HepG2 (cell line): ENCODE data around the gene CAVIN1. TPM values are rescaled to one million over a fixed set of nuclear protein-coding genes. Genes with fewer than 3 reads are reported as not detected.

ENCODE experiments used
- ATAC-seq: fragments of 200-7000 bp; cut with Tn5 transposase; 3 replicates; pipeline ENCODE4 v1.9.1; 2020; ENCODE audit warnings: mild to moderate bottlenecking, moderate library complexity
- BruUV-seq: library from RNA; stranded (reverse); fragments of 400-500 nt; replicated peaks from 2 replicates; lab custom pipeline; 2021; lab: Mats Ljungman, UMichigan
- CTCF ChIA-PET: fragments of 300-600 bp; formaldehyde crosslinking; extraction: SDS; loops from one replicate; lab custom pipeline; 2021; ENCODE audit warnings: low total read pairs, inconsistent platforms, low intra/inter-chr PET ratio; lab: Yijun Ruan, JAX
- POLR2A ChIA-PET: fragments of 350-600 bp; sonication (Branson Sonifier 250); formaldehyde crosslinking; loops from one replicate; lab custom pipeline; 2020; ENCODE audit warnings: antibody characterized with exemption, inconsistent platforms; lab: Yijun Ruan, JAX
- DNase-seq: peaks from one replicate; pipeline ENCODE4 v3.0.0-alpha.2; 2015; ENCODE audit warnings: low spot score
- FAIRE-seq: peaks from 3 replicates; lab custom pipeline; 2011; peaks lifted over from hg19 to GRCh38; lab: Jason Lieb, UNC
- H2AFZ ChIP-seq: one replicate; pipeline ENCODE4 v1.6.1; 2011; ENCODE audit warnings: low read length, inconsistent platforms
- H3K27ac ChIP-seq: fragments of 300-600 bp; 3 replicates; pipeline ENCODE4 v1.8.0; 2011; ENCODE audit warnings: mixed run types, mild to moderate bottlenecking, mixed read lengths, low read length, inconsistent platforms; ENCODE audit not compliant: insufficient read depth; ENCODE audit errors: extremely low read length
- H3K27me3 ChIP-seq, 2 experiments: fragments of 200-600 bp in 1 of 2; 2 replicates in 1 of 2; 3 replicates in 1 of 2; pipeline versions ENCODE4 v1.6.0 to v1.8.0; 2011; ENCODE audit warnings: low read length in 2 of 2, mild to moderate bottlenecking in 2 of 2, moderate library complexity in 2 of 2, inconsistent platforms in 1 of 2; ENCODE audit not compliant: insufficient read depth in 2 of 2, control insufficient read depth in 1 of 2
- H3K36me3 ChIP-seq, 2 experiments: fragments of 200-600 bp in 1 of 2; replicated peaks in 1 of 2; 2 replicates in 1 of 2; 3 replicates in 1 of 2; pipeline versions ENCODE4 v1.5.1 to v1.8.0; 2011; ENCODE audit warnings: low read length in 2 of 2, inconsistent platforms in 1 of 2; ENCODE audit not compliant: insufficient read depth in 2 of 2, control insufficient read depth in 1 of 2
- H3K4me1 ChIP-seq: 2 replicates; pipeline ENCODE4 v1.5.1; 2012; ENCODE audit warnings: low read length, inconsistent platforms; ENCODE audit not compliant: insufficient read depth
- H3K4me2 ChIP-seq: 2 replicates; pipeline ENCODE4 v1.6.0; 2011; ENCODE audit warnings: low read depth, low read length, inconsistent platforms
- H3K4me3 ChIP-seq, 3 experiments: fragments of 200-600 bp in 1 of 3; sonication (generic), shearing (Covaris generic) in 1 of 3; replicated peaks in 1 of 3; 2 replicates each; pipeline ENCODE4 v1.5.1; 2011 to 2016; ENCODE audit warnings: low read length in 3 of 3, inconsistent platforms in 2 of 3, low read depth in 2 of 3, mild to moderate bottlenecking in 2 of 3, control low read depth in 1 of 3, mixed read lengths in 1 of 3; ENCODE audit not compliant: insufficient read depth in 1 of 3
- H3K79me2 ChIP-seq: one replicate; pipeline ENCODE4 v1.6.1; 2011; ENCODE audit warnings: low read length, inconsistent platforms; ENCODE audit not compliant: insufficient read depth
- H3K9ac ChIP-seq: 2 replicates; pipeline ENCODE4 v1.6.0; 2011; ENCODE audit warnings: mild to moderate bottlenecking, low read depth, low read length, inconsistent platforms; ENCODE audit not compliant: insufficient read depth
- H3K9me3 ChIP-seq: 2 replicates; pipeline ENCODE4 v1.5.1; 2012; ENCODE audit warnings: mild to moderate bottlenecking, low read length
- H4K20me1 ChIP-seq: 2 replicates; pipeline ENCODE4 v1.6.0; 2011; ENCODE audit warnings: inconsistent platforms, mild to moderate bottlenecking, low read length, moderate library complexity; ENCODE audit not compliant: insufficient read depth
- ARID3A ChIP-seq: IDR thresholded peaks from 2 replicates; pipeline ENCODE4 v1.6.1; 2012; ENCODE audit warnings: low read depth, low read length, improper control_type of control experiment
- ATM ChIP-seq: fragments of 450-650 bp; IDR thresholded peaks from 2 replicates; pipeline ENCODE4 v1.7.1; 2017; ENCODE audit warnings: mild to moderate bottlenecking, borderline replicate concordance
- ELF1 ChIP-seq: sonication (generic); formaldehyde crosslinking; IDR thresholded peaks from 2 replicates; pipeline ENCODE4 v1.4.0; 2020; ENCODE audit warnings: missing genetic modification reagents
- GATA4 ChIP-seq: sonication (generic); IDR thresholded peaks from 2 replicates; pipeline ENCODE4 v1.6.1; 2016; ENCODE audit warnings: antibody characterized with exemption, low read depth, borderline replicate concordance
- HOXA3 ChIP-seq: sonication (generic); formaldehyde crosslinking; IDR thresholded peaks from 2 replicates; pipeline ENCODE4 v1.5.0; 2020; ENCODE audit warnings: missing genetic modification reagents
- MIXL1 ChIP-seq: IDR thresholded peaks from 2 replicates; pipeline ENCODE4 v1.6.1; 2016
- NONO ChIP-seq, 2 experiments: fragments of 450-650 bp in 1 of 2; sonication (generic) in 1 of 2; formaldehyde crosslinking in 1 of 2; IDR thresholded peaks in 1 of 2; conservative IDR thresholded peaks in 1 of 2; 2 replicates each; pipeline versions ENCODE4 v1.6.1 to v1.8.0; 2017 to 2022; ENCODE audit warnings: mild to moderate bottlenecking in 1 of 2, missing genetic modification reagents in 1 of 2, moderate library complexity in 1 of 2
- PCBP2 ChIP-seq: fragments of 200-400 bp; formaldehyde crosslinking; optimal IDR thresholded peaks from 2 replicates; pipeline ENCODE3; 2018; ENCODE audit warnings: low read length, low read depth; ENCODE audit not compliant: poor library complexity, severe bottlenecking
- SP1 ChIP-seq, 2 experiments: fragments of 450-650 bp in 1 of 2; sonication (generic) in 1 of 2; formaldehyde crosslinking in 1 of 2; IDR thresholded peaks; 2 replicates each; pipeline versions ENCODE4 v1.4.0 to v1.6.1; 2016 to 2020; ENCODE audit warnings: missing genetic modification reagents in 1 of 2
- STAG1 ChIP-seq: sonication (generic); formaldehyde crosslinking; IDR thresholded peaks from 2 replicates; pipeline ENCODE4 v1.4.0; 2020; ENCODE audit warnings: missing genetic modification reagents
- TBP ChIP-seq: sonication (generic); formaldehyde crosslinking; IDR thresholded peaks from 2 replicates; pipeline ENCODE4 v1.5.0; 2020; ENCODE audit warnings: missing genetic modification reagents
- TEAD3 ChIP-seq: optimal IDR thresholded peaks from 2 replicates; pipeline ENCODE3; 2016; ENCODE audit warnings: borderline replicate concordance
- THAP11 ChIP-seq: IDR thresholded peaks from 2 replicates; pipeline ENCODE4 v1.6.1; 2016; ENCODE audit warnings: missing biosample characterization, missing genetic modification reagents
- ZBTB21 ChIP-seq: sonication (generic); formaldehyde crosslinking; IDR thresholded peaks from 2 replicates; pipeline ENCODE4 v1.4.0; 2020; ENCODE audit warnings: missing genetic modification reagents
- ZFP90 ChIP-seq: sonication (generic); formaldehyde crosslinking; IDR thresholded peaks from 2 replicates; pipeline ENCODE4 v1.8.0; 2022; ENCODE audit warnings: missing genetic modification reagents, mild to moderate bottlenecking, inconsistent platforms, borderline replicate concordance
- ZNF446 ChIP-seq: sonication (generic); formaldehyde crosslinking; IDR thresholded peaks from 2 replicates; pipeline ENCODE4 v1.5.0; 2020; ENCODE audit warnings: mild to moderate bottlenecking, missing genetic modification reagents
- WGBS: methylation state at CpG from one replicate; pipeline ENCODE4 v1.1.6; 2017; ENCODE audit warnings: low lambda C conversion rate; 5-methylcytosine and 5-hydroxymethylcytosine counted together
- in situ Hi-C: cut with HindIII; loops from 2 replicates; pipeline ENCODE4 v1.10.0; 2017; ENCODE audit warnings: low pct_unique_long_range_greater_than_20kb; ENCODE audit not compliant: extremely low pct_ligation_motif_present
- intact Hi-C: fragments of 100-400 bp; cut with micrococcal nuclease; formaldehyde crosslinking; loops from one replicate; pipeline ENCODE4 v1.10.0; 2022; ENCODE audit not compliant: unreplicated experiment
- polyA plus RNA-seq, 8 experiments: library from polyadenylated mRNA; depleted of rRNA in 3 of 8; stranded (reverse) in 7 of 8; unstranded in 1 of 8; fragments of >200 nt; fragmentation: Illumina TruSeq in 4 of 8; extraction: Trizol in 4 of 8; gene quantifications; 2 replicates each; pipeline versions ENCODE4 v1.2.1 to v1.2.3, GENCODE V29; 2011 to 2016; ENCODE audit warnings: low read depth in 4 of 8, missing spikeins in 1 of 8, mixed read lengths in 1 of 8; ENCODE audit not compliant: insufficient read depth in 1 of 8
- total RNA-seq, 5 experiments: library from RNA; depleted of rRNA; stranded (reverse); fragments of >200 nt; fragmentation: Illumina TruSeq; extraction: Trizol; gene quantifications; 2 replicates each; pipeline ENCODE4 v1.2.3, GENCODE V29; 2016; ENCODE audit warnings: low read depth in 1 of 5
- TF ChIP-seq, protein P1 (sequence below): sonication (generic); formaldehyde crosslinking; IDR thresholded peaks from 2 replicates; pipeline ENCODE4 v1.8.0; 2022; ENCODE audit warnings: mild to moderate bottlenecking, missing genetic modification reagents
- TF ChIP-seq, protein P2 (sequence below): sonication (generic); formaldehyde crosslinking; IDR thresholded peaks from 2 replicates; pipeline ENCODE4 v1.8.1; 2022; ENCODE audit warnings: mild to moderate bottlenecking, missing genetic modification reagents

CAVIN1 gene
- total and polyA plus RNA-seq, 2 of the 13 experiments (the other 11 are each of a cell fraction or from before 2014, with no cell fraction given): 15.9 to 25.5 TPM

- no peaks in the 10 kb centered on the region for H3K79me2 ChIP-seq
- H3K27ac ChIP-seq: no peak overlapping the region
- H3K27me3 ChIP-seq: no peaks in the 10 kb centered on the region
- H3K9ac ChIP-seq: no peak overlapping the region
- ATAC-seq (peak; percentile 84), DNase-seq (peak; percentile 63), FAIRE-seq (peak; percentile 82)
- no peaks in the 10 kb centered on the region for H3K9me3 ChIP-seq
- H2AFZ ChIP-seq: no peak overlapping the region
- in situ Hi-C loops: no loop called here
- intact Hi-C loops: loop anchor here (1.0 kb wide), 1 partner anchor 84 kb away; no protein-coding TSS in a partner anchor
- H3K36me3 ChIP-seq: peaks cover 4 to 13% of the 10 kb centered on the region in 2 experiments
- no peak overlapping the region for H3K4me3 ChIP-seq
- no TSS peak for BruUV-seq
- no peak overlapping the region for H3K4me2 ChIP-seq
- 0 out of 2 replicates have a peak, but pooled peaks cover 8% of the 10 kb centered on the region for H3K4me1 ChIP-seq
- H4K20me1 ChIP-seq: no peaks in the 10 kb centered on the region
- ChIA-PET CTCF (interaction anchor here (0.6 to 6.6 kb wide), 6 partner anchors 79 to 342 kb away, joined by 3 to 163 read pairs (median 4); no protein-coding TSS in a partner anchor), POLR2A (interaction anchor here (0.6 to 3.0 kb wide), 4 partner anchors 17 to 98 kb away, joined by 3 to 20 read pairs (median 4); partner anchors contain the start of genes CAVIN1 and STAT3)
- 47% methylated on average over 25 of the region's 26 CpGs for WGBS
- TF ChIP-seq ELF1 (CRISPR knock-in tag) (no peak), ZBTB21 (CRISPR knock-in tag) (no peak), GATA4 (no peak), HOXA3 (CRISPR knock-in tag) (peak; percentile 57), STAG1 (CRISPR knock-in tag) (peak; percentile 98), SP1 (IDR thresholded peaks at IDR 0.05) (no peak), SP1 (CRISPR knock-in tag; IDR thresholded peaks at IDR 0.05) (no peak; the same call in 1 of the 2 replicates), NONO (IDR thresholded peaks at IDR 0.05) (no peak), NONO (CRISPR knock-in tag; conservative IDR thresholded peaks at IDR 0.05) (peak; percentile 54; the same call in 1 of the 2 replicates), THAP11 (CRISPR knock-in tag) (peak; percentile 86), ZFP90 (no peak), ATM (no peak), MIXL1 (CRISPR knock-in tag) (no peak), TEAD3 (CRISPR knock-in tag) (peak; percentile 15), PCBP2 (no peak), ARID3A (peak; percentile 55; the same call in 1 of the 2 replicates), TBP (CRISPR knock-in tag) (no peak), ZNF446 (CRISPR knock-in tag) (no peak)
- TF ChIP-seq, protein P1, sequence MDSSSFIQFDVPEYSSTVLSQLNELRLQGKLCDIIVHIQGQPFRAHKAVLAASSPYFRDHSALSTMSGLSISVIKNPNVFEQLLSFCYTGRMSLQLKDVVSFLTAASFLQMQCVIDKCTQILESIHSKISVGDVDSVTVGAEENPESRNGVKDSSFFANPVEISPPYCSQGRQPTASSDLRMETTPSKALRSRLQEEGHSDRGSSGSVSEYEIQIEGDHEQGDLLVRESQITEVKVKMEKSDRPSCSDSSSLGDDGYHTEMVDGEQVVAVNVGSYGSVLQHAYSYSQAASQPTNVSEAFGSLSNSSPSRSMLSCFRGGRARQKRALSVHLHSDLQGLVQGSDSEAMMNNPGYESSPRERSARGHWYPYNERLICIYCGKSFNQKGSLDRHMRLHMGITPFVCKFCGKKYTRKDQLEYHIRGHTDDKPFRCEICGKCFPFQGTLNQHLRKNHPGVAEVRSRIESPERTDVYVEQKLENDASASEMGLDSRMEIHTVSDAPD (CRISPR knock-in tag): no peak
- TF ChIP-seq, protein P2, sequence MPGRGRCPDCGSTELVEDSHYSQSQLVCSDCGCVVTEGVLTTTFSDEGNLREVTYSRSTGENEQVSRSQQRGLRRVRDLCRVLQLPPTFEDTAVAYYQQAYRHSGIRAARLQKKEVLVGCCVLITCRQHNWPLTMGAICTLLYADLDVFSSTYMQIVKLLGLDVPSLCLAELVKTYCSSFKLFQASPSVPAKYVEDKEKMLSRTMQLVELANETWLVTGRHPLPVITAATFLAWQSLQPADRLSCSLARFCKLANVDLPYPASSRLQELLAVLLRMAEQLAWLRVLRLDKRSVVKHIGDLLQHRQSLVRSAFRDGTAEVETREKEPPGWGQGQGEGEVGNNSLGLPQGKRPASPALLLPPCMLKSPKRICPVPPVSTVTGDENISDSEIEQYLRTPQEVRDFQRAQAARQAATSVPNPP: no peak
Measured at GRCh38 chr17:42405963-42406495, 17.0 kb downstream of the CAVIN1 start.
